ENCODE measurements around the gene MEX3D.

Gene MEX3D

GRCh38 chr19:1568320-1569019 is at the start of gene MEX3D:
Gene MEX3D, minus strand, starts transcription at chr19:1568325. Its CDS starts 267 bp downstream, at chr19:1568058.
- peak; percentile 28 for DNase-seq

- DNase-seq, result no peak
Observed at GRCh38 chr19:1616875-1617274, 48.8 kb upstream of the MEX3D start.

GRCh38 chr19:1616396-1616795 is 48.3 kb upstream of the MEX3D start:
- DNase-seq, result no peak

GRCh38 chr19:1615156-1615765 is 47.1 kb upstream of the MEX3D start:
- DNase-seq, result no peak

- DNase-seq, result no peak
Observed at GRCh38 chr19:1613808-1614570, 45.9 kb upstream of the MEX3D start.

GRCh38 chr19:1613146-1613545 is 45.0 kb upstream of the MEX3D start:
- no peak for DNase-seq

GRCh38 chr19:1612114-1613086 is 44.3 kb upstream of the MEX3D start:
- no peak for DNase-seq

- DNase-seq, result no peak
Observed at GRCh38 chr19:1611353-1611752, 43.2 kb upstream of the MEX3D start.

- DNase-seq, result no peak
Observed at GRCh38 chr19:1610579-1610978, 42.5 kb upstream of the MEX3D start.

- no peak for DNase-seq
Observed at GRCh38 chr19:1609680-1610474, 41.8 kb upstream of the MEX3D start.

- DNase-seq, result no peak
Observed at GRCh38 chr19:1609103-1609396, 40.9 kb upstream of the MEX3D start.

- peak; percentile 42 for DNase-seq
Observed at GRCh38 chr19:1608359-1609102, 40.4 kb upstream of the MEX3D start.

GRCh38 chr19:1606138-1606651 is 38.1 kb upstream of the MEX3D start:
- DNase-seq, result no peak

GRCh38 chr19:1605236-1606137 is 37.4 kb upstream of the MEX3D start, which contains the start of gene UQCR11:
Gene UQCR11, minus strand, starts transcription at chr19:1605462. Its CDS starts 53 bp downstream, at chr19:1605409.
- DNase-seq, result peak; percentile 97

- peak; percentile 89 for DNase-seq
Observed at GRCh38 chr19:1602091-1602707, 34.1 kb upstream of the MEX3D start.

GRCh38 chr19:1601613-1602064 is 33.5 kb upstream of the MEX3D start:
- no peak for DNase-seq

- DNase-seq, result no peak
Observed at GRCh38 chr19:1599460-1599846, 31.3 kb upstream of the MEX3D start.

- no peak for DNase-seq
Observed at GRCh38 chr19:1598777-1599459, 30.8 kb upstream of the MEX3D start.

GRCh38 chr19:1593501-1593772 is 25.3 kb upstream of the MEX3D start:
- DNase-seq, result no peak
